Activated CD4-positive, alpha-beta memory T cell treated with anti-CD3 and anti-CD28 coated beads for 36 hours (primary cell): Measurements from ENCODE around the gene NIF3L1. TPM values are rescaled to one million over a fixed set of nuclear protein-coding genes. Genes with fewer than 3 reads are reported as not detected.

Source experiments
- CTCF ChIA-PET: fragments of 350-600 bp; sonication (Branson Sonifier 250); formaldehyde crosslinking; loops from one replicate; lab custom pipeline; 2021; ENCODE audit warnings: antibody characterized with exemption, inconsistent platforms; lab: Charles Lee
- POLR2A ChIA-PET: fragments of 350-600 bp; sonication (Branson Sonifier 250); formaldehyde crosslinking; loops from one replicate; lab custom pipeline; 2021; ENCODE audit warnings: antibody characterized with exemption; lab: Charles Lee
- DNase-seq: peaks from one replicate; pipeline ENCODE4 v3.0.0-alpha.2; 2020
- H3K27ac Mint-ChIP-seq: one replicate; pipeline ENCODE4 v1.8.0; 2021; ENCODE audit warnings: mixed read lengths
- H3K27me3 Mint-ChIP-seq: one replicate; pipeline ENCODE4 v1.8.0; 2021; ENCODE audit warnings: mixed read lengths
- H3K36me3 Mint-ChIP-seq: one replicate; pipeline ENCODE4 v1.8.0; 2021; ENCODE audit warnings: mixed read lengths
- H3K4me1 Mint-ChIP-seq: one replicate; pipeline ENCODE4 v1.8.0; 2021; ENCODE audit warnings: low read depth, mixed read lengths
- H3K4me3 Mint-ChIP-seq: one replicate; pipeline ENCODE4 v1.8.0; 2021; ENCODE audit warnings: mild to moderate bottlenecking, mixed read lengths
- H3K9me3 Mint-ChIP-seq: one replicate; pipeline ENCODE4 v1.8.0; 2021; ENCODE audit warnings: mixed read lengths
- intact Hi-C: fragments of 100-400 bp; cut with micrococcal nuclease; formaldehyde crosslinking; loops from one replicate; pipeline ENCODE4 v1.15.1; 2023
- total RNA-seq, 2 experiments: library from RNA; stranded (reverse); gene quantifications; one replicate each; pipeline ENCODE4 v1.2.3, GENCODE V29; 2021

NIF3L1 gene
- total RNA-seq, 2 experiments from 2014 or later, result 30.8 to 32.7 TPM

DNA sequence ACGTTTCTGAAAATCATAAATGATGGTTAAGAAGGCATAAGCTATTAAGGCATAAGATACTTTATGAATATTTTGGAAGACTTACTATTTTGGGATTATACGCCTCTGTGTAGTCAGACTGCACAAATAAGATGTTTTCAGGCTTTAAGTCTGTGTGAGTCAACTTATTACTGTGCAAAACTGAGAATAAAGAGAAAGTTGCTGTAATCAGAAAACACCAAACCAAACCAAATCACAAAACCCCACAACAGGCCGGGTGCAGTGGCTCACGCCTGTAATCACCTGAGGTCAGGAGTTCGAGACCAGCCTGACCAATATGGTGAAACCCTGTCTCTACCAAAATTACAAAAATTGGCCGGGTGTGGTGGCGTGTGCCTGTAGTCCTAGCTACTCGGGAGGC is 32.4 kb upstream of the NIF3L1 start:
- Mint-ChIP-seq H3K27ac (peak overlapping the region; percentile 13), H3K4me1 (peaks cover 48% of the 10 kb centered on the region)

DNA sequence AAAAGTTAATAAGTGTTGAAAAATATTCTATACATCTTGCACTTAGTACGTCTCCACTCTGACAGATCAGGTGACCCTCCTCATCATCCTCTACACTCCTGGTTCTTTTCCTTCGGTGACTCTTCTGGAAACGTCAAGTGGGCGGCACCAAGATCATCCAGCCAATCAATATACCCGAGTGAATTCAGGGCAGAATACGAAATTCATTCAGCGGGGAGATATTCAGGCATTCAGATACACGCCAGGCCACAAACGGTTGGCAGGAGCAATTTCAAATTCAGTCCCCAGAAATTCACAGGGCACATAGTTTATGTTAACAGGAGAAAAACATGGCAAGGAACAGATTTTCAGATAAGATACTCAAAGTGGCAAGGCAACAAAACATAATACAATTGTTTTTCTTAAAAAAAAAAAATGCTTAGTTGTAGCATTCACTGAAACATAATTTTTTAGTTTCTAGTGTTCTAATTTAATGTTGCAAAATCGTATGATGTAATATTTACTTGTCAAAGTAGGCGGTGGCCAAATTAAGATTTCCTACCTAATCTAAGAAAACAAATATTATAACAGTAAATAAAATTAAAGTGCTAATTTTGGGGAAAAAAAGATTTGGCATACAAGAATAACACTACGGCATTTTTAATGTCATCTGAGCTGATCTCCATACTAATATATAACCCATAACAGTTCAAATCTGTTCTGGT is 28.9 kb upstream of the NIF3L1 start:
- Mint-ChIP-seq H3K36me3 (peaks cover 77% of the 10 kb centered on the region), H3K4me3 (peak overlapping the region; percentile 61), H3K4me1 (peaks cover 57% of the 10 kb centered on the region), H3K9me3 (no peaks in the 10 kb centered on the region), H3K27me3 (no peaks in the 10 kb centered on the region), H3K27ac (peak overlapping the region; percentile 70)
- ChIA-PET POLR2A (interaction anchor here (0.6 to 2.0 kb wide), 3 partner anchors 10 to 43 kb away, joined by 4 to 9 read pairs (median 8); partner anchors contain the start of genes NIF3L1 and PPIL3), CTCF (interaction anchor here (0.6 kb wide), 1 partner anchor 317 kb away, joined by 6 read pairs; no protein-coding TSS in a partner anchor)
- intact Hi-C loops, result loop anchor here (5.0 kb wide), 1 partner anchor 333 kb away; the partner anchor contains the start of gene SGO2
- DNase-seq, result peak; percentile 58

More for the DNA sequence above, 32.4 kb upstream of the NIF3L1 start:
- DNase-seq, result no peak
- no peaks in the 10 kb centered on the region for H3K27me3 Mint-ChIP-seq
- CTCF ChIA-PET, result interaction anchor here (0.9 to 1.1 kb wide), 2 partner anchors 121 to 143 kb away, joined by 3 to 6 read pairs; no protein-coding TSS in a partner anchor
- POLR2A ChIA-PET, result interaction anchor here (1.3 kb wide), 2 partner anchors 33 to 37 kb away, joined by 4 to 5 read pairs; partner anchors contain the start of gene NIF3L1
- H3K4me3 Mint-ChIP-seq, result no peak overlapping the region
- intact Hi-C loops, result no loop called here
- H3K36me3 Mint-ChIP-seq, result peaks cover 81% of the 10 kb centered on the region
- H3K9me3 Mint-ChIP-seq, result no peaks in the 10 kb centered on the region

GRCh38 chr2:200861617-200862155 is 27.5 kb upstream of the NIF3L1 start:
- H3K9me3 Mint-ChIP-seq, result no peaks in the 10 kb centered on the region
- POLR2A ChIA-PET, result interaction anchor here (0.9 to 1.3 kb wide), 4 partner anchors 48 to 265 kb away, joined by 3 to 6 read pairs (median 3); no protein-coding TSS in a partner anchor
- H3K4me3 Mint-ChIP-seq, result peak overlapping the region; percentile 87
- peaks cover 72% of the 10 kb centered on the region for H3K36me3 Mint-ChIP-seq
- no peak for DNase-seq
- intact Hi-C loops, result loop anchor here (1.0 to 5.0 kb wide), 7 partner anchors 47 to 401 kb away; partner anchors contain the start of gene SGO2
- peak overlapping the region; percentile 100 for H3K27ac Mint-ChIP-seq
- H3K27me3 Mint-ChIP-seq, result no peaks in the 10 kb centered on the region
- CTCF ChIA-PET, result interaction anchor here (0.9 kb wide), 1 partner anchor 148 kb away, joined by 3 read pairs; no protein-coding TSS in a partner anchor
- H3K4me1 Mint-ChIP-seq, result peaks cover 55% of the 10 kb centered on the region

- POLR2A ChIA-PET, result interaction anchor here (1.0 to 3.0 kb wide), 3 partner anchors 260 to 371 kb away, joined by 3 to 44 read pairs (median 15); no protein-coding TSS in a partner anchor
- Mint-ChIP-seq H3K4me1 (peaks cover 46% of the 10 kb centered on the region), H3K27me3 (no peaks in the 10 kb centered on the region), H3K4me3 (peak overlapping the region; percentile 87), H3K36me3 (peaks cover 63% of the 10 kb centered on the region), H3K27ac (peak overlapping the region; percentile 100), H3K9me3 (no peaks in the 10 kb centered on the region)
- intact Hi-C loops, result loop anchor here (1.0 to 5.0 kb wide), 7 partner anchors 48 to 400 kb away; partner anchors contain the start of gene SGO2
- CTCF ChIA-PET, result no interaction called here
- DNase-seq, result peak; percentile 81
Observed at GRCh38 chr2:200862532-200863000, 26.6 kb upstream of the NIF3L1 start.

DNA sequence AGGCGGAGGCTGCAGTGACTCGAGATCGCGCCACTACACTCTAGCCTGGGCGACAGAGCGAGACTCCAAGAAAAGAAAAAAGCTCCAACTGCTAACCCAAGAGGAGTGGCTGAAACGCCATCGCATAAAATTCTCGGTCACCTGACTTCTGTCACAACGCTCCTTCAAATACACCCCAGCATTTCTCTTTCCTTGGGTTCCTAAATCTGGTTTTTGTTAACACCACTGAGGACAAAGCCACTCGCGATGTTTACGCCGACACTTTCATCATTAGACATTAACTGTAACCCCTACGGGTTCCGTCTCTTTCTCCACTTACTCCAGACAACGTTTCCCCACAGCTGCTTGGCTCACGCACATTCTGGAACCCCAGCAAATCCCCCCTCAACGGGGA is 25.4 kb upstream of the NIF3L1 start:
- Mint-ChIP-seq H3K4me3 (peak overlapping the region; percentile 87), H3K4me1 (peaks cover 36% of the 10 kb centered on the region), H3K27ac (peak overlapping the region; percentile 100), H3K27me3 (no peaks in the 10 kb centered on the region), H3K36me3 (peaks cover 51% of the 10 kb centered on the region), H3K9me3 (no peaks in the 10 kb centered on the region)
- ChIA-PET CTCF (interaction anchor here (0.6 to 1.9 kb wide), 8 partner anchors 25 to 370 kb away, joined by 3 to 7 read pairs (median 4); partner anchors contain the start of genes NIF3L1 and PPIL3), POLR2A (interaction anchor here (0.7 to 3.0 kb wide), 24 partner anchors 16 to 1403 kb away, joined by 3 to 54 read pairs (median 5); partner anchors contain the start of genes BZW1, CASP10, CASP8 and CFLAR)
- intact Hi-C loops, result loop anchor here (1.0 to 5.0 kb wide), 6 partner anchors 26 to 399 kb away; partner anchors contain the start of genes CFLAR, HYCC2, NIF3L1 and PPIL3
- peak; percentile 40 for DNase-seq

GRCh38 chr2:200864176-200865034 is 24.8 kb upstream of the NIF3L1 start, which contains the start of gene CLK1:
Gene CLK1, minus strand, starts transcription at chr2:200864658. Its CDS starts 2,796 bp downstream, at chr2:200861862.
- H3K27ac Mint-ChIP-seq, result peak within 1 kb of the TSS; percentile 100
- POLR2A ChIA-PET, result interaction anchor here (0.6 to 3.0 kb wide), 24 partner anchors 14 to 1403 kb away, joined by 3 to 54 read pairs (median 6); partner anchors contain the start of genes BZW1, CASP10, CASP8 and CFLAR
- CTCF ChIA-PET, result interaction anchor here (0.6 to 1.9 kb wide), 9 partner anchors 25 to 369 kb away, joined by 3 to 7 read pairs (median 4); partner anchors contain the start of genes NIF3L1 and PPIL3
- DNase-seq, result peak; percentile 98
- H3K27me3 Mint-ChIP-seq, result no peaks in the 10 kb centered on the region
- peaks cover 47% of the 10 kb centered on the region for H3K36me3 Mint-ChIP-seq
- intact Hi-C loops, result loop anchor here (1.0 to 5.0 kb wide), 4 partner anchors 25 to 337 kb away; partner anchors contain the start of genes CFLAR, HYCC2, NIF3L1 and PPIL3
- peaks cover 36% of the 10 kb centered on the region for H3K4me1 Mint-ChIP-seq
- H3K9me3 Mint-ChIP-seq, result no peaks in the 10 kb centered on the region
- peak within 1 kb of the TSS; percentile 87 for H3K4me3 Mint-ChIP-seq

- POLR2A ChIA-PET, result interaction anchor here (2.2 kb wide), 1 partner anchor 18 kb away, joined by 10 read pairs; no protein-coding TSS in a partner anchor
- CTCF ChIA-PET, result no interaction called here
- intact Hi-C loops, result no loop called here
- H3K4me3 Mint-ChIP-seq, result no peak overlapping the region
- H3K4me1 Mint-ChIP-seq, result peaks cover 21% of the 10 kb centered on the region
- no peaks in the 10 kb centered on the region for H3K9me3 Mint-ChIP-seq
- no peaks in the 10 kb centered on the region for H3K27me3 Mint-ChIP-seq
- DNase-seq, result no peak
- H3K27ac Mint-ChIP-seq, result no peak overlapping the region
- H3K36me3 Mint-ChIP-seq, result peaks cover 23% of the 10 kb centered on the region
Observed at GRCh38 chr2:200869014-200869413, 20.2 kb upstream of the NIF3L1 start.

- POLR2A ChIA-PET, result interaction anchor here (1.2 kb wide), 1 partner anchor 55 kb away, joined by 4 read pairs; no protein-coding TSS in a partner anchor
- DNase-seq, result no peak
- Mint-ChIP-seq H3K4me3 (no peak overlapping the region), H3K36me3 (peaks cover 33% of the 10 kb centered on the region), H3K9me3 (no peaks in the 10 kb centered on the region), H3K27me3 (no peaks in the 10 kb centered on the region), H3K27ac (peak overlapping the region; percentile 64), H3K4me1 (peaks cover 14% of the 10 kb centered on the region)
- CTCF ChIA-PET, result no interaction called here
- intact Hi-C loops, result no loop called here
Observed at GRCh38 chr2:200871151-200871550, 18.0 kb upstream of the NIF3L1 start.

DNA sequence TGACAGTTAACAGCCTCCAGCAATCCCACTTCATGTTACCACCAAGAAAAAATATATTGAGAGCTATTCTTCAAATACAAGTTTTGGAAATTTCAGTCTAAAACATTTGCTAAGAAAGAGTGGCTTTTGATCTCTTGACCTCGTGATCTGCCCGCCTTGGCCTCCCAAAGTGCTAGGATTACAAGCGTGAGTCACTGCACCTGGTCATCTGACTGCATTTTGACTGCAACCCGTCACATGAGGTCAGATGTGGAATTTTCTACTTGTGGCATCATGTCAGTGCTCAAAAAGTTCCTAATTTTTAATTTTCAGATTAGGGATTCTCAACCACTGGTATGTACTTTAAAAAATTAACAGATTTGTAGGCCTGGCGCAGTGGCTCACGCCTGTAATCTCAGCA is 15.6 kb upstream of the NIF3L1 start:
- CTCF ChIA-PET, result no interaction called here
- no peak overlapping the region for H3K4me3 Mint-ChIP-seq
- POLR2A ChIA-PET, result no interaction called here
- no peaks in the 10 kb centered on the region for H3K27me3 Mint-ChIP-seq
- no peaks in the 10 kb centered on the region for H3K9me3 Mint-ChIP-seq
- no peak overlapping the region for H3K27ac Mint-ChIP-seq
- H3K4me1 Mint-ChIP-seq, result peaks cover 13% of the 10 kb centered on the region
- DNase-seq, result no peak
- intact Hi-C loops, result no loop called here
- H3K36me3 Mint-ChIP-seq, result peaks cover 36% of the 10 kb centered on the region

- CTCF ChIA-PET, result no interaction called here
- Mint-ChIP-seq H3K4me3 (no peak overlapping the region), H3K27ac (no peak overlapping the region), H3K4me1 (peaks cover 6% of the 10 kb centered on the region), H3K9me3 (no peaks in the 10 kb centered on the region), H3K27me3 (no peaks in the 10 kb centered on the region), H3K36me3 (peaks cover 40% of the 10 kb centered on the region)
- POLR2A ChIA-PET, result no interaction called here
- no peak for DNase-seq
- intact Hi-C loops, result no loop called here
Observed at GRCh38 chr2:200877443-200877842, 11.7 kb upstream of the NIF3L1 start.
